PC-9 (cell line): ENCODE results near the gene MTX2. TPM values are rescaled to one million over a fixed set of nuclear protein-coding genes. Genes with fewer than 3 reads are reported as not detected.

Source experiments
- BruUV-seq: library from RNA; stranded (reverse); fragments of 400-500 nt; replicated peaks from 2 replicates; lab custom pipeline; 2021; lab: Mats Ljungman, UMichigan
- CTCF ChIA-PET: fragments of 300-600 bp; sonication (Branson Sonifier 250); formaldehyde crosslinking; loops from one replicate; lab custom pipeline; 2022; ENCODE audit warnings: antibody characterized with exemption; lab: Charles Lee
- POLR2A ChIA-PET: fragments of 300-600 bp; sonication (Branson Sonifier 250); formaldehyde crosslinking; loops from one replicate; lab custom pipeline; 2022; ENCODE audit warnings: antibody characterized with exemption; ENCODE audit not compliant: unreplicated experiment; lab: Charles Lee
- DNase-seq, 2 experiments: peaks; one replicate each; pipeline versions ENCODE4 v3.0.0 to v3.0.0-alpha.2; 2015 to 2022; ENCODE audit warnings: mixed read lengths in 1 of 2
- H2AFZ ChIP-seq: fragments of 200-600 bp; sonication (generic); 2 replicates; pipeline ENCODE4 v1.8.1; 2017; ENCODE audit warnings: antibody characterized with exemption
- H3F3A ChIP-seq: fragments of 200-600 bp; sonication (generic); 2 replicates; pipeline ENCODE4 v1.8.1; 2017; ENCODE audit warnings: antibody characterized with exemption, mild to moderate bottlenecking, low read depth; ENCODE audit not compliant: insufficient read depth
- H3K27ac ChIP-seq: fragments of 200-600 bp; sonication (generic); 2 replicates; pipeline ENCODE4 v1.6.1; 2016; ENCODE audit warnings: mixed run types
- H3K27me3 ChIP-seq: fragments of 200-600 bp; sonication (generic); 2 replicates; pipeline ENCODE4 v1.6.1; 2016; ENCODE audit warnings: low read depth, mixed run types; ENCODE audit not compliant: insufficient read depth
- H3K36me3 ChIP-seq: fragments of 200-600 bp; sonication (generic); 2 replicates; pipeline ENCODE4 v1.6.1; 2016; ENCODE audit warnings: low read depth, mixed run types
- H3K4me1 ChIP-seq: fragments of 200-600 bp; sonication (generic); replicated peaks from 2 replicates; pipeline ENCODE4 v1.6.1; 2016; ENCODE audit warnings: mixed run types; ENCODE audit not compliant: insufficient read depth
- H3K4me2 ChIP-seq: fragments of 200-600 bp; sonication (generic); 2 replicates; pipeline ENCODE4 v1.6.1; 2017; ENCODE audit warnings: mixed run types
- H3K4me3 ChIP-seq: fragments of 200-600 bp; sonication (generic); 2 replicates; pipeline ENCODE4 v1.6.1; 2016; ENCODE audit warnings: mixed run types
- H3K79me2 ChIP-seq: fragments of 200-600 bp; sonication (generic); 2 replicates; pipeline ENCODE4 v1.6.1; 2017; ENCODE audit warnings: low read depth, mixed run types
- H3K9me2 ChIP-seq: fragments of 200-600 bp; sonication (generic); 2 replicates; pipeline ENCODE4 v1.8.1; 2017; ENCODE audit warnings: mild to moderate bottlenecking; ENCODE audit not compliant: insufficient read depth
- H3K9me3 ChIP-seq: fragments of 200-600 bp; sonication (generic); 2 replicates; pipeline ENCODE4 v1.8.1; 2016; ENCODE audit warnings: low read depth; ENCODE audit not compliant: insufficient read depth
- H4K20me1 ChIP-seq: fragments of 200-600 bp; sonication (generic); 2 replicates; pipeline ENCODE4 v1.8.1; 2017; ENCODE audit not compliant: insufficient read depth
- CTCF ChIP-seq: fragments of 200-600 bp; sonication (generic); conservative IDR thresholded peaks from 2 replicates; pipeline ENCODE4 v1.6.1; 2017; ENCODE audit warnings: mixed run types, antibody characterized with exemption, mild to moderate bottlenecking, moderate library complexity
- EZH2 ChIP-seq: fragments of 200-600 bp; sonication (generic); IDR thresholded peaks from 2 replicates; pipeline ENCODE4 v1.8.0; 2017; ENCODE audit warnings: antibody characterized with exemption, low read depth
- intact Hi-C: fragments of 100-400 bp; cut with micrococcal nuclease; formaldehyde crosslinking; loops from one replicate; pipeline ENCODE4 v1.10.0; 2022; ENCODE audit not compliant: unreplicated experiment
- total RNA-seq: library from RNA; stranded (reverse); gene quantifications from 2 replicates; pipeline ENCODE4 v1.2.3, GENCODE V29; 2021

Gene MTX2
- total RNA-seq, 1 experiment from 2014 or later = 53.9 TPM

GRCh38 chr2:176247859-176248258, 21.4 kb upstream of the MTX2 start:
- Histone ChIP-seq H3K27me3 (peaks cover 12% of the 10 kb centered on the region), H3K79me2 (no peaks in the 10 kb centered on the region), H3K4me3 (no peak overlapping the region), H3K4me2 (no peak overlapping the region), H2AFZ (no peak overlapping the region), H3K36me3 (no peaks in the 10 kb centered on the region), H4K20me1 (no peaks in the 10 kb centered on the region), H3K4me1 (no peaks in the 10 kb centered on the region), H3K9me2 (no peaks in the 10 kb centered on the region), H3K9me3 (no peaks in the 10 kb centered on the region), H3K27ac (no peak overlapping the region), H3F3A (no peaks in the 10 kb centered on the region)
- ChIA-PET CTCF (no interaction called here), POLR2A (interaction anchor here (0.6 kb wide), 1 partner anchor 1548 kb away, joined by 3 read pairs; no protein-coding TSS in a partner anchor)
- DNase-seq = no peak
- no TSS peak for BruUV-seq
- TF ChIP-seq EZH2 (no peak), CTCF (no peak)
- intact Hi-C loops = no loop called here

DNA sequence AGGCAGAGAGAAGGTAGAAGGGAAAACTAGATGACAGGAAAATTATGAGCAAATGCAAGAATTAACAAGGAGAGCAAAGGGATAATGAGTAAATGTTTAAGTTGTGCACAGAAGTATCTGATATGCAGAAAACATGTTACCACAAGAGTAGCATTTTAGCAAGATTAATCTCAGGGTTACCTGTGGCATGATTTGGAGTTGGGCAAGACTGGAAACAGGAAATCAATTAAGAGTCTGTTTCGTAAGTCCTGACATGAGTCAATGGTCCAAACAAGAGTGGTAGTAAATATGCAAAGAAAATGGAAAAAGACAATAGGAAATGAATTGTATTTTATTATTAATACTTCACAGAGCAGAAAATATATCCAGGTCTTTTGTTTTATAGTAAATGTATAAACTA, 17.3 kb upstream of the MTX2 start:
- BruUV-seq = no TSS peak
- Histone ChIP-seq H3K9me3 (no peaks in the 10 kb centered on the region), H3K79me2 (no peaks in the 10 kb centered on the region), H3F3A (no peaks in the 10 kb centered on the region), H3K9me2 (no peaks in the 10 kb centered on the region), H3K36me3 (no peaks in the 10 kb centered on the region), H4K20me1 (no peaks in the 10 kb centered on the region), H3K4me3 (no peak overlapping the region), H2AFZ (no peak overlapping the region), H3K4me2 (no peak overlapping the region), H3K27ac (no peak overlapping the region), H3K27me3 (no peaks in the 10 kb centered on the region; the same call in 1 of the 2 replicates), H3K4me1 (no peaks in the 10 kb centered on the region)
- TF ChIP-seq EZH2 = no peak
- intact Hi-C loops = no loop called here
- ChIA-PET POLR2A (no interaction called here), CTCF (no interaction called here)
- DNase-seq = no peak

DNA sequence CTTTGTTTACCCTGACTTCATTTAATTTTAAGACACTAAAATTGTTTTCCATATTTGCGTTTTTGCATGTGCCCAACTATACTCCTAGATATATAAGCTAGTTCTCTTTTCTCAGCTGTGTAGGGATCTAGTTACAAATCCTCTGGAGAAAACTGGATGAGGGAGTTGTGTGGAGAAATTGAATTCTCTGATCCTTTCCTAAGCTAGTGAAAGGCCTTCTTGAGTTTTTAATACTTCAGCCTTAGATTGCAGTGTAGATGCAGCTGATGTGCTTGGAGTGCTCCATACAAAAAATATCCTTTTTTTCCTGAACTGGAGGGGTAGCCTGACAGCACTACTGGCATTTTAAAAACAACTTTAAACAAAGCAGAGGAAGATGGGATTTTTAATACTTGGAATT, 8.6 kb upstream of the MTX2 start:
- DNase-seq = no peak
- Histone ChIP-seq H2AFZ (no peak overlapping the region), H3K4me1 (no peaks in the 10 kb centered on the region), H4K20me1 (no peaks in the 10 kb centered on the region), H3K27ac (no peak overlapping the region), H3K9me3 (no peaks in the 10 kb centered on the region), H3K4me3 (no peak overlapping the region), H3K27me3 (no peaks in the 10 kb centered on the region), H3F3A (no peaks in the 10 kb centered on the region), H3K79me2 (no peaks in the 10 kb centered on the region), H3K4me2 (no peak overlapping the region), H3K36me3 (no peaks in the 10 kb centered on the region), H3K9me2 (no peaks in the 10 kb centered on the region)
- intact Hi-C loops = no loop called here
- no peak for TF ChIP-seq EZH2
- ChIA-PET POLR2A (no interaction called here), CTCF (no interaction called here)
- no TSS peak for BruUV-seq

DNA sequence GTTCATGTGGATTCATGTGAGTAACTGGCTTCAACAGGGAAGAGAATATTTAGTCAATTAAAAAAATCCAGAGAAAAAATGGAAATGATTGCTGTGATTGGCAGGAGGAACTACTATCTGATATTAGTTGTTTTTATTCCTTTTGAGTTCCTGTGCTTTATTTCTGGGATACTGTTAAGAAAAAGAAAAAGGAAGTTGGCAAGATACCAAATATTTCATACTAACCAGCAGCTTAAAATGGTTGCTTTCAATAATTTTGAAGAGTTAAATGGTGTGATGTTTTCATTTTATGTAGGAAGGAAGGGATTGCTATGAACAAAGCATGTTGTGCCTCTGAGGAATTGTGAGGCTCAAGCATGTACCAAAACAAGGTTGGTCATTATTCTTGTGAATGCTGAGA, 8.1 kb upstream of the MTX2 start:
- ChIA-PET CTCF (no interaction called here), POLR2A (no interaction called here)
- no peaks in the 10 kb centered on the region for H4K20me1 ChIP-seq
- no TSS peak for BruUV-seq
- no peaks in the 10 kb centered on the region for H3K4me1 ChIP-seq
- no peaks in the 10 kb centered on the region for H3K36me3 ChIP-seq
- no peaks in the 10 kb centered on the region for H3K27me3 ChIP-seq
- no peak overlapping the region for H3K27ac ChIP-seq
- no peaks in the 10 kb centered on the region for H3K9me2 ChIP-seq
- no peaks in the 10 kb centered on the region for H3K9me3 ChIP-seq
- H2AFZ ChIP-seq = no peak overlapping the region
- no peaks in the 10 kb centered on the region for H3F3A ChIP-seq
- intact Hi-C loops = no loop called here
- no peaks in the 10 kb centered on the region for H3K79me2 ChIP-seq
- H3K4me3 ChIP-seq = no peak overlapping the region
- no peak for DNase-seq
- TF ChIP-seq EZH2 (no peak), CTCF (no peak)
- H3K4me2 ChIP-seq = no peak overlapping the region
